ENCODE results near the gene MEAK7. TPM values are rescaled to one million over a fixed set of nuclear protein-coding genes. Genes with fewer than 3 reads are reported as not detected.

The MEAK7 gene
- total and polyA plus RNA-seq, 7 donors = 2.2 to 7.1 (median 2.8) TPM

DNA sequence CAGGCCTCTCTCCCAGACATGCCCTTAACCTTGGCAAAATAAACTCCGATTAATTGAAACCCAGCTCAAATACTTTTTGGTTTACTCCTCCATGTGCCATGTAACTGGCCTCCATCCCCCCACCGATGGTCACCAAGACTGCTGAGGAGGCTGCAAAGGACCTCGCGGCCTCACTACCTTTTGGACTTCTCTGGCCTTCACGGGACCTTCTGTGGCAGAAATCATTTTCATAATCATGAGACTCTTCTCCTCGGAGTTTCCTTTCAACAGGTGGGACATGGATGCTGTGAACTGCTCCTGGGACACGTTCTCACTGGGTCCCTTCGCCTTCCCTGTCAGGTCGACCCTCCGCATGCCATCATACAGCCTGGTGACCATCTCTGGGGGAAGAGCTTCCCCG lies 9.0 kb downstream of the MEAK7 start:
- Histone ChIP-seq H3K4me1 (no peaks in the 10 kb centered on the region), H3K9me3 (peaks cover 5% of the 10 kb centered on the region), H3K27me3 (ENCODE audit: insufficient read depth in 3 of 3, low read length in 2 of 3) (no peaks in the 10 kb centered on the region), H3K36me3 (ENCODE audit: insufficient read depth in 1 of 2, low read depth in 1 of 2) (peaks cover 0 to 62% of the 10 kb centered on the region in 2 donors), H3K27ac (no peak overlapping the region), H3K4me3 (no peak overlapping the region)
- intact Hi-C loops (cut with DNase I) = no loop called here
- TF ChIP-seq, protein P1, sequence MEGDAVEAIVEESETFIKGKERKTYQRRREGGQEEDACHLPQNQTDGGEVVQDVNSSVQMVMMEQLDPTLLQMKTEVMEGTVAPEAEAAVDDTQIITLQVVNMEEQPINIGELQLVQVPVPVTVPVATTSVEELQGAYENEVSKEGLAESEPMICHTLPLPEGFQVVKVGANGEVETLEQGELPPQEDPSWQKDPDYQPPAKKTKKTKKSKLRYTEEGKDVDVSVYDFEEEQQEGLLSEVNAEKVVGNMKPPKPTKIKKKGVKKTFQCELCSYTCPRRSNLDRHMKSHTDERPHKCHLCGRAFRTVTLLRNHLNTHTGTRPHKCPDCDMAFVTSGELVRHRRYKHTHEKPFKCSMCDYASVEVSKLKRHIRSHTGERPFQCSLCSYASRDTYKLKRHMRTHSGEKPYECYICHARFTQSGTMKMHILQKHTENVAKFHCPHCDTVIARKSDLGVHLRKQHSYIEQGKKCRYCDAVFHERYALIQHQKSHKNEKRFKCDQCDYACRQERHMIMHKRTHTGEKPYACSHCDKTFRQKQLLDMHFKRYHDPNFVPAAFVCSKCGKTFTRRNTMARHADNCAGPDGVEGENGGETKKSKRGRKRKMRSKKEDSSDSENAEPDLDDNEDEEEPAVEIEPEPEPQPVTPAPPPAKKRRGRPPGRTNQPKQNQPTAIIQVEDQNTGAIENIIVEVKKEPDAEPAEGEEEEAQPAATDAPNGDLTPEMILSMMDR (IDR thresholded peaks at IDR 0.05) = no peak
- 95 to 96% (median 95%) methylated on average over 11 of the region's 11 CpGs for WGBS, 3 donors
- DNase-seq (no peak), ATAC-seq (no peak)

DNA sequence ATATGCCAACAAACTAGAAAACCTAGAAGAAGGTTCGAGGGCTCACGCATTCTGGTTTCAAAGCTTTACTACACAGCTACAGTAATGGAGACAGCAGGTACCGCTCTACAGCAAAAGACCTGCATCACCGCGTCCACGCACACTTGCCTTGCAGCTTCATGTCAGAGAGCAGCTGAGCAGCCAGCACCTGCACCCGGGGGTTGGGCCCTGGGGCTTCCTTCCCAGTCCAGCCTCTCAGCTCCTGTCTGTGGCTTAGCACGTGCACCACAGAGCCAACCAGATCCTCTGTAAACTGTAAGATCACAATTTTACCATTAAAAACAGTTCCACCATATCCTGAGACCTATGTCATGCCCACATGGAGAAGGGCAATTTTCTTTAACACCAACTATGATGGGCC lies 15.3 kb downstream of the MEAK7 start:
- intact Hi-C loops (cut with DNase I) = loop anchor here in 1 of 2 donors (10.0 kb wide), 2 partner anchors 314 to 664 kb away; no protein-coding TSS in a partner anchor
- Histone ChIP-seq H3K4me1 (peaks cover 6% of the 10 kb centered on the region), H3K27me3 (ENCODE audit: insufficient read depth in 3 of 3, low read length in 2 of 3) (no peaks in the 10 kb centered on the region), H3K4me3 (no peak overlapping the region), H3K27ac (no peak overlapping the region), H3K36me3 (ENCODE audit: insufficient read depth in 1 of 2, low read depth in 1 of 2) (peaks cover 0 to 54% of the 10 kb centered on the region in 2 donors), H3K9me3 (peaks cover 5% of the 10 kb centered on the region)
- TF ChIP-seq, protein P1 (IDR thresholded peaks at IDR 0.05) = no peak
- no peak for ATAC-seq
- DNase-seq = no peak
- 86 to 91% (median 86%) methylated on average over 8 of the region's 8 CpGs for WGBS, 3 donors

DNA sequence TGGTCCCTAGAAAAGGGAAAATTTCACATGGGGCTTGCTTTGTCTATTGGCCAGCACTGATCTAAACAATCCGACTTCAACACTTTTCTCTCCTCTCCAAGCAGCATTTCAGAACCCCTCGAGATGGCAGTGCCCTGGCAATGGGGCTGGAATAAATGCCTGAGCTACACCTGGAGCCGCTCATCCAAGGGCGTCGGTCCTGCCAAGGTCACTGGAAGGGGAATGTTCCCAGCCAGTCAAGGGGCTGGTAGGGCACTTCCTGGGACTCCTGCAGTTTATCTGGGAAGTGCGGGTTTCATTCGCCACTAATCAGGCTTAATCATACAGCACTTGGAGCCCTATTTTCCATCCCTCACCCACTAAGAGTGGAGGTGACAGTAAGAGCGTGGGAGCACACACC lies 17.1 kb downstream of the MEAK7 start:
- Histone ChIP-seq H3K4me3 (no peak overlapping the region), H3K4me1 (peaks cover 6% of the 10 kb centered on the region), H3K27me3 (ENCODE audit: insufficient read depth in 3 of 3, low read length in 2 of 3) (no peaks in the 10 kb centered on the region), H3K9me3 (no peaks in the 10 kb centered on the region), H3K36me3 (ENCODE audit: insufficient read depth in 1 of 2, low read depth in 1 of 2) (peaks cover 0 to 45% of the 10 kb centered on the region in 2 donors), H3K27ac (no peak overlapping the region)
- intact Hi-C loops (cut with DNase I) = loop anchor here in 1 of 2 donors (10.0 kb wide), 2 partner anchors 313 to 663 kb away; no protein-coding TSS in a partner anchor
- DNase-seq (no peak), ATAC-seq (no peak)
- TF ChIP-seq, protein P1 (IDR thresholded peaks at IDR 0.05) = no peak
- WGBS, 3 donors = 84 to 91% (median 87%) methylated on average over 8 of the region's 8 CpGs

DNA sequence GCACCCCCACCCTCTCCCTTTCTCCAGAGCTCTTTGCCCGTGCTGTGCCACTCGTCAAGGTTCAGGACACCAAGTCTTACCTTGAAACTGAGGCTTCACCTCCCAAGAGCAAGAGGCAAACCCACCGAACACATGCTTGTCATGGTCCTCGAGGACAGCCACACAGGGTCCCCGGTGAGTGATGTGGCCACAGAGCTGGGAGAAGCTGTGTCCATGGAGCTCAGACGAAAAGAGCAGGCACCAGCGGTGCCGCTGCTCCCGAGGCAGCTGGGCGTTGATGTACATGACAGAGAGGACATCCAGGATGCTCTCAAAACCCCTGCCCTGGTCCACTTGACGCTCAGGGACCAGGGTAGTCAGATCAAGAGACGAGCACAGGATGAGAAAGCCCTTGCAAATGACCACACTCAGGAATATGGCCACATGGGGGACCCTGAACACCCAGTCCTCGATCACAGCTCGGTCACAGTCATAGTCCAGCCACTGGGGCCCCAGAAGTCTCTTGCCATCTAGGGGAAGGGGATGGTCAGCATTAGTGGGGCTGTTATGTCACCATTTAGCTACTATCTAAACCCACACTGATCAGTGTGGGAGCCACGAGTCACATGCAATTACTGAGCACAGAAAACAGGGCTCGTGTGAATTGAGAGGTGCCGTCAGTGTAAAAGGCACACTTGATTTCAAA lies 17.8 kb downstream of the MEAK7 start:
- intact Hi-C loops (cut with DNase I) = loop anchor here in 1 of 2 donors (10.0 kb wide), 2 partner anchors 312 to 662 kb away; no protein-coding TSS in a partner anchor
- ATAC-seq = no peak
- DNase-seq = no peak
- H3K36me3 ChIP-seq (ENCODE audit: insufficient read depth in 1 of 2, low read depth in 1 of 2) = peaks cover 0 to 48% of the 10 kb centered on the region in 2 donors
- WGBS, 3 donors = 92 to 95% (median 93%) methylated on average over 17 of the region's 17 CpGs
- H3K9me3 ChIP-seq = no peaks in the 10 kb centered on the region
- TF ChIP-seq, protein P1 (IDR thresholded peaks at IDR 0.05) = no peak
- no peak overlapping the region for H3K4me3 ChIP-seq
- peaks cover 6% of the 10 kb centered on the region for H3K4me1 ChIP-seq
- H3K27ac ChIP-seq = no peak overlapping the region
- H3K27me3 ChIP-seq (ENCODE audit: insufficient read depth in 3 of 3, low read length in 2 of 3) = no peaks in the 10 kb centered on the region

Data from psoas muscle (tissue), 8 donors.